ENCODE measurements around the gene CLIC5.

CLIC5 gene

GRCh38 chr6:45983062-45983461, 32.6 kb downstream of the CLIC5 start:
- no peak for TF ChIP-seq CTCF (IDR thresholded peaks at IDR 0.05; ENCODE audit: extremely low read depth, insufficient read depth, missing control alignments)
- DNase-seq (ENCODE audit: low spot score), result no peak
- in situ Hi-C loops (cut with MboI; ENCODE audit: low pct_unique_long_range_greater_than_20kb, low sequenced_read_pairs, unreplicated experiment), result no loop called here

- TF ChIP-seq CTCF (IDR thresholded peaks at IDR 0.05; ENCODE audit: extremely low read depth, insufficient read depth, missing control alignments), result no peak
- DNase-seq (ENCODE audit: low spot score), result no peak
- in situ Hi-C loops (cut with MboI; ENCODE audit: low pct_unique_long_range_greater_than_20kb, low sequenced_read_pairs, unreplicated experiment), result no loop called here
These were observed 33.2 kb downstream of the CLIC5 start for GRCh38 chr6:45982280-45983036.

GRCh38 chr6:45981046-45981445, 34.6 kb downstream of the CLIC5 start:
- in situ Hi-C loops (cut with MboI; ENCODE audit: low pct_unique_long_range_greater_than_20kb, low sequenced_read_pairs, unreplicated experiment), result no loop called here
- TF ChIP-seq CTCF (IDR thresholded peaks at IDR 0.05; ENCODE audit: extremely low read depth, insufficient read depth, missing control alignments), result no peak
- no peak for DNase-seq (ENCODE audit: low spot score)

- in situ Hi-C loops (cut with MboI; ENCODE audit: low pct_unique_long_range_greater_than_20kb, low sequenced_read_pairs, unreplicated experiment), result no loop called here
- no peak for TF ChIP-seq CTCF (IDR thresholded peaks at IDR 0.05; ENCODE audit: extremely low read depth, insufficient read depth, missing control alignments)
These were observed 36.3 kb downstream of the CLIC5 start for GRCh38 chr6:45979311-45979710.

GRCh38 chr6:45974596-45974995, 41.1 kb downstream of the CLIC5 start:
- DNase-seq (ENCODE audit: low spot score), result no peak
- in situ Hi-C loops (cut with MboI; ENCODE audit: low pct_unique_long_range_greater_than_20kb, low sequenced_read_pairs, unreplicated experiment), result no loop called here
- no peak for TF ChIP-seq CTCF (IDR thresholded peaks at IDR 0.05; ENCODE audit: extremely low read depth, insufficient read depth, missing control alignments)

More at GRCh38 chr6:45979311-45979710, 36.3 kb downstream of the CLIC5 start:
- DNase-seq (ENCODE audit: low spot score), result no peak

GRCh38 chr6:45972795-45973503, 42.7 kb downstream of the CLIC5 start:
- no peak for DNase-seq (ENCODE audit: low spot score)
- no peak for TF ChIP-seq CTCF (IDR thresholded peaks at IDR 0.05; ENCODE audit: extremely low read depth, insufficient read depth, missing control alignments)
- in situ Hi-C loops (cut with MboI; ENCODE audit: low pct_unique_long_range_greater_than_20kb, low sequenced_read_pairs, unreplicated experiment), result no loop called here

Data from GM13977 (cell line).